H9 (cell line): Measurements from ENCODE around the gene CTXN1. TPM values are rescaled to one million over a fixed set of nuclear protein-coding genes. Genes with fewer than 3 reads are reported as not detected.

Experiments
- DNase-seq: peaks from one replicate; pipeline ENCODE4 v3.0.0-alpha.2; 2017
- H2AFZ ChIP-seq: one replicate; pipeline ENCODE4 v1.6.1; 2013; ENCODE audit warnings: mild to moderate bottlenecking, low read length, control low read depth, moderate library complexity
- H2AK5ac ChIP-seq: 2 replicates; pipeline ENCODE4 v1.6.1; 2013; ENCODE audit warnings: low read length, control low read depth, mixed read lengths; ENCODE audit not compliant: insufficient read length
- H2BK120ac ChIP-seq: one replicate; pipeline ENCODE4 v1.6.1; 2013; ENCODE audit warnings: low read depth, mild to moderate bottlenecking, low read length, control low read depth, inconsistent platforms; ENCODE audit not compliant: poor library complexity, severe bottlenecking
- H2BK12ac ChIP-seq: 2 replicates; pipeline ENCODE4 v1.6.1; 2013; ENCODE audit warnings: low read length, control low read depth, mixed read lengths, low read depth; ENCODE audit not compliant: insufficient read length
- H2BK15ac ChIP-seq: 2 replicates; pipeline ENCODE4 v1.6.1; 2013; ENCODE audit warnings: low read depth, low read length, control low read depth
- H2BK20ac ChIP-seq: one replicate; pipeline ENCODE4 v1.6.1; 2013; ENCODE audit warnings: low read depth, mild to moderate bottlenecking, low read length, control low read depth, inconsistent platforms; ENCODE audit not compliant: poor library complexity, severe bottlenecking
- H2BK5ac ChIP-seq: 2 replicates; pipeline ENCODE4 v1.6.1; 2013; ENCODE audit warnings: low read length, control low read depth, mixed read lengths; ENCODE audit not compliant: insufficient read length
- H3K14ac ChIP-seq: 2 replicates; pipeline ENCODE4 v1.6.1; 2013; ENCODE audit warnings: low read length, control low read depth; ENCODE audit not compliant: insufficient read depth
- H3K18ac ChIP-seq: 2 replicates; pipeline ENCODE4 v1.6.1; 2013; ENCODE audit warnings: low read depth, mild to moderate bottlenecking, mixed read lengths, low read length, control low read depth; ENCODE audit not compliant: insufficient read length
- H3K23ac ChIP-seq: 2 replicates; pipeline ENCODE4 v1.6.1; 2013; ENCODE audit warnings: low read length, control low read depth, mixed read lengths, low read depth; ENCODE audit not compliant: insufficient read length
- H3K23me2 ChIP-seq: 2 replicates; pipeline ENCODE4 v1.6.1; 2013; ENCODE audit warnings: low read depth, mild to moderate bottlenecking, mixed read lengths, low read length, control low read depth; ENCODE audit not compliant: insufficient read length, poor library complexity, severe bottlenecking
- H3K27ac ChIP-seq: 2 replicates; pipeline ENCODE4 v1.5.1; 2013; ENCODE audit warnings: low read length, control low read depth, mixed read lengths, low read depth; ENCODE audit not compliant: insufficient read length
- H3K27me3 ChIP-seq: 2 replicates; pipeline ENCODE4 v1.6.1; 2013; ENCODE audit warnings: low read length, control low read depth, inconsistent platforms; ENCODE audit not compliant: insufficient read depth
- H3K4ac ChIP-seq: 2 replicates; pipeline ENCODE4 v1.6.1; 2013; ENCODE audit warnings: low read depth, mild to moderate bottlenecking, control low read depth, inconsistent platforms, low read length, moderate library complexity
- H3K4me1 ChIP-seq: 2 replicates; pipeline ENCODE4 v1.6.1; 2013; ENCODE audit warnings: low read length, control low read depth, inconsistent platforms; ENCODE audit not compliant: insufficient read depth
- H3K4me2 ChIP-seq: 2 replicates; pipeline ENCODE4 v1.6.1; 2013; ENCODE audit warnings: low read length, control low read depth, mixed read lengths; ENCODE audit not compliant: insufficient read length, insufficient read depth
- H3K56ac ChIP-seq: 2 replicates; pipeline ENCODE4 v1.6.1; 2013; ENCODE audit warnings: low read depth, mild to moderate bottlenecking, mixed read lengths, low read length, control low read depth; ENCODE audit not compliant: insufficient read length
- H3K79me1 ChIP-seq: 2 replicates; pipeline ENCODE4 v1.6.1; 2013; ENCODE audit warnings: low read depth, mild to moderate bottlenecking, moderate library complexity, low read length, control low read depth, inconsistent platforms; ENCODE audit not compliant: insufficient read depth, poor library complexity, severe bottlenecking
- H3K79me2 ChIP-seq: 2 replicates; pipeline ENCODE4 v1.6.1; 2013; ENCODE audit warnings: low read length, control low read depth, inconsistent platforms; ENCODE audit not compliant: insufficient read depth
- H3K9ac ChIP-seq: 2 replicates; pipeline ENCODE4 v1.6.1; 2013; ENCODE audit warnings: low read length, control low read depth, mixed read lengths; ENCODE audit not compliant: insufficient read length; ENCODE audit errors: extremely low read depth
- H3K9me3 ChIP-seq: one replicate; pipeline ENCODE4 v1.6.1; 2013; ENCODE audit warnings: low read depth, low read length, inconsistent platforms; ENCODE audit not compliant: control insufficient read depth
- H3T11ph ChIP-seq: one replicate; pipeline ENCODE4 v1.6.1; 2013; ENCODE audit warnings: mild to moderate bottlenecking, low read length, control low read depth, inconsistent platforms
- H4K20me1 ChIP-seq: one replicate; pipeline ENCODE4 v1.6.1; 2013; ENCODE audit not compliant: control insufficient read depth, insufficient read length, insufficient read depth
- H4K5ac ChIP-seq: 2 replicates; pipeline ENCODE4 v1.6.1; 2013; ENCODE audit warnings: low read depth, mild to moderate bottlenecking, mixed read lengths, low read length, control low read depth; ENCODE audit not compliant: insufficient read length
- H4K8ac ChIP-seq: replicated peaks from 2 replicates; pipeline ENCODE4 v1.6.1; 2013; ENCODE audit warnings: low read length, control low read depth, mixed read lengths, low read depth; ENCODE audit not compliant: insufficient read length
- H4K91ac ChIP-seq: 2 replicates; pipeline ENCODE4 v1.6.1; 2013; ENCODE audit warnings: low read depth, mild to moderate bottlenecking, moderate library complexity, mixed read lengths, low read length, control low read depth; ENCODE audit not compliant: insufficient read length
- H3K27ac Mint-ChIP-seq, 3 experiments: 2 replicates in 2 of 3; 3 replicates in 1 of 3; pipeline ENCODE4 v1.8.0; 2020 to 2021; ENCODE audit warnings: mixed read lengths in 3 of 3, mild to moderate bottlenecking in 1 of 3, moderate library complexity in 1 of 3
- H3K27me3 Mint-ChIP-seq: 2 replicates; pipeline ENCODE4 v1.8.0; 2021; ENCODE audit warnings: low read depth, mild to moderate bottlenecking, moderate library complexity, mixed read lengths
- H3K36me3 Mint-ChIP-seq, 3 experiments: 2 replicates in 2 of 3; 3 replicates in 1 of 3; pipeline ENCODE4 v1.8.0; 2020 to 2021; ENCODE audit warnings: low read depth in 3 of 3, mixed read lengths in 3 of 3; ENCODE audit not compliant: insufficient read depth in 1 of 3
- H3K4me1 Mint-ChIP-seq, 2 experiments: 2 replicates each; pipeline ENCODE4 v1.8.0; 2020; ENCODE audit warnings: mixed read lengths in 2 of 2
- H3K4me3 Mint-ChIP-seq, 2 experiments: 2 replicates in 1 of 2; 3 replicates in 1 of 2; pipeline ENCODE4 v1.8.0; 2020 to 2021; ENCODE audit warnings: mild to moderate bottlenecking in 2 of 2, mixed read lengths in 2 of 2, moderate library complexity in 1 of 2
- H3K9me3 Mint-ChIP-seq, 2 experiments: 2 replicates in 1 of 2; 3 replicates in 1 of 2; pipeline ENCODE4 v1.8.0; 2020; ENCODE audit warnings: mild to moderate bottlenecking in 2 of 2, mixed read lengths in 2 of 2, moderate library complexity in 1 of 2
- WGBS: extraction: QIAGEN DNeasy Blood & Tissue Kit; methylation state at CpG from one replicate; pipeline ENCODE4 v1.1.7; 2013; ENCODE audit warnings: missing lambda C conversion rate, low lambda C conversion rate, mixed read lengths; ENCODE audit not compliant: insufficient read length; ENCODE audit errors: extremely low coverage; 5-methylcytosine and 5-hydroxymethylcytosine counted together
- total RNA-seq: library from RNA; stranded (reverse); gene quantifications from 2 replicates; pipeline ENCODE4 v1.2.1, GENCODE V29; 2021
- TF ChIP-seq, protein P1 (sequence below): fragments of 200-600 bp; sonication (generic); conservative IDR thresholded peaks from 3 replicates; pipeline ENCODE4 v1.8.0; 2021; ENCODE audit warnings: antibody characterized with exemption, mild to moderate bottlenecking

The CTXN1 gene
- total RNA-seq, 1 experiment from 2014 or later: 22.7 TPM

DNA sequence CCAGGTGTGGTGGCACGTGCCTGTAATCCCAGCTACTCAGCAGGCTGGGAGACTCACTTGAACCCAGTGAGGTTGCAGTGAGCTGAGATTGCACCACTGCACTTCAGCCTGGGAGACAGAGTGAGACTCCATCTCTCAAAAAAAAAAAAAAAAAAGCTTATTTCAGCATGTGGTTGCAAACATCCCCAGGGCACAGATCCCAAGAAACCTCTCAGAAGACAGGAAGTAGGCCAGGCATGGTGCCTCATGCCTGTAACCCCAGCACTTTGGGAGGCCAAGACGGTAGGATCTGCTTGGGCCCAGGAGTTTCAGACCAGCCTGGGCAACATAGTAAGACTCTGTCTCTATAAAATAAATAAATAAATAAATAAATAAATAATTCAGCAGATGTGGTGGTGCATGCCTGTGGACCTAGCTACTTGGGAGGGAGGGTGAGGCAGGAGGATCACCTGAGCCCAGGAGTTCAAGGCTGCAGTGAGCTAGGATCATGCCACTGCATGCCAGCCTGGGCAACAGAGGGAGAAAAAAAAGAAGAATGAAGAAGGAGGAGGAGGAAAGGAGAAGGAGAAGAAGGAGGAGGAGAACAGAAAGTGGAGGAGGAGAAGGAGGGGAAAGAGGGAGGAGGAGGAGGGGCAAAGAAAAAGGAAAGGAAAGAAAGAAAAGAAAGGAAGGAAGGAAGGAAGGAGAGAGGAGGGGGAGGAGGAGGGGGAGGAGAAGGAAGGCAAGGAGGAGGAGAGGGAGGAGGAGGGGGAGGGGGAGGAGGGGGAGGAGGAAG, 42.0 kb downstream of the CTXN1 start:
- no peaks in the 10 kb centered on the region for H3K79me2 ChIP-seq
- no peak overlapping the region for H3K4ac ChIP-seq
- H2BK15ac ChIP-seq: no peak overlapping the region
- no peak overlapping the region for H4K91ac ChIP-seq
- no peak overlapping the region for H4K5ac ChIP-seq
- WGBS: no CpG with 5 or more reads among the region's 2 CpGs
- H3K36me3 Mint-ChIP-seq: no peaks in the 10 kb centered on the region
- no peaks in the 10 kb centered on the region for H3K27me3 ChIP-seq
- H3K56ac ChIP-seq: no peak overlapping the region
- peak overlapping the region in 1 of 3 experiments; percentile 57; a peak in 1 of 7 replicates for H3K27ac Mint-ChIP-seq
- H3K23ac ChIP-seq: no peak overlapping the region
- H3K14ac ChIP-seq: no peak overlapping the region
- no peak overlapping the region for H4K8ac ChIP-seq
- H3K27me3 Mint-ChIP-seq: peaks cover 21% of the 10 kb centered on the region
- no peak overlapping the region for H3K18ac ChIP-seq
- H3K4me3 Mint-ChIP-seq: no peak overlapping the region
- no peaks in the 10 kb centered on the region for H3K9me3 ChIP-seq
- no peak overlapping the region for H2BK20ac ChIP-seq
- H2BK120ac ChIP-seq: no peak overlapping the region
- H4K20me1 ChIP-seq: no peaks in the 10 kb centered on the region
- H3K4me2 ChIP-seq: no peak overlapping the region
- TF ChIP-seq, protein P1, sequence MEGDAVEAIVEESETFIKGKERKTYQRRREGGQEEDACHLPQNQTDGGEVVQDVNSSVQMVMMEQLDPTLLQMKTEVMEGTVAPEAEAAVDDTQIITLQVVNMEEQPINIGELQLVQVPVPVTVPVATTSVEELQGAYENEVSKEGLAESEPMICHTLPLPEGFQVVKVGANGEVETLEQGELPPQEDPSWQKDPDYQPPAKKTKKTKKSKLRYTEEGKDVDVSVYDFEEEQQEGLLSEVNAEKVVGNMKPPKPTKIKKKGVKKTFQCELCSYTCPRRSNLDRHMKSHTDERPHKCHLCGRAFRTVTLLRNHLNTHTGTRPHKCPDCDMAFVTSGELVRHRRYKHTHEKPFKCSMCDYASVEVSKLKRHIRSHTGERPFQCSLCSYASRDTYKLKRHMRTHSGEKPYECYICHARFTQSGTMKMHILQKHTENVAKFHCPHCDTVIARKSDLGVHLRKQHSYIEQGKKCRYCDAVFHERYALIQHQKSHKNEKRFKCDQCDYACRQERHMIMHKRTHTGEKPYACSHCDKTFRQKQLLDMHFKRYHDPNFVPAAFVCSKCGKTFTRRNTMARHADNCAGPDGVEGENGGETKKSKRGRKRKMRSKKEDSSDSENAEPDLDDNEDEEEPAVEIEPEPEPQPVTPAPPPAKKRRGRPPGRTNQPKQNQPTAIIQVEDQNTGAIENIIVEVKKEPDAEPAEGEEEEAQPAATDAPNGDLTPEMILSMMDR: no peak
- DNase-seq: no peak
- no peak overlapping the region for H2AFZ ChIP-seq
- H2AK5ac ChIP-seq: no peak overlapping the region
- no peak overlapping the region for H2BK5ac ChIP-seq
- peaks cover 5 to 10% of the 10 kb centered on the region in 2 experiments; a peak in 3 of 5 replicates for H3K9me3 Mint-ChIP-seq
- no peak overlapping the region for H3K9ac ChIP-seq
- H2BK12ac ChIP-seq: no peak overlapping the region
- H3T11ph ChIP-seq: no peak overlapping the region
- no peaks in the 10 kb centered on the region for H3K4me1 ChIP-seq
- no peaks in the 10 kb centered on the region for H3K79me1 ChIP-seq
- H3K27ac ChIP-seq: no peak overlapping the region
- peaks cover 4 to 7% of the 10 kb centered on the region in 2 experiments for H3K4me1 Mint-ChIP-seq
- peaks cover 3% of the 10 kb centered on the region for H3K23me2 ChIP-seq
